Stimulated activated CD4-positive, alpha-beta T cell treated with anti-CD3 and anti-CD28 coated beads, Interleukin-1b, Interleukin-23, amount 100 ng/mL, for 1 hour (primary cell): Measurements from ENCODE around the gene MYCL.

Experiments
- DNase-seq, 2 donors: peaks; one replicate each; pipeline ENCODE4 v3.0.0-alpha.2; 2020; ENCODE audit warnings: low read depth in 2 of 2

The MYCL gene

DNA sequence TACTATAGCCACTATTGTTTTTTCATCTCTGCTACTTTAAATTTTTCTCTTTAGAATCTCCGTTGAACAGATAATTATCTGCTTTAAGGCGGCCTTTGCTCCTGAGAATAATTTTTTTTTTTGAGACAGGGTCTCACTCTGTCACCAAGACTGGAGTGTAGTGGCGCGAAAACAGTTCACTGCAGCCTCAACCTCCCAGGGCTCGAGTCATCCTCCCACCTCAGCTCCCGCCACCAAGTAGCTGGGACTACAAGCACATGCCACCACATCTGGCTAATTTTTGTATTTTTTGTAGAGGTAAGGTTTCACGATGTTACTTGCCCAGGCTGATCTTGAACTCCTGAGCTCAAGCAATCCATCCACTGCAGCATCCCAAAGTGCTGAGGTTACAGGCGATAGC is 47.0 kb downstream of the MYCL start:
- no peak for DNase-seq

GRCh38 chr1:39854314-39854713 is 47.4 kb downstream of the MYCL start:
- DNase-seq, result no peak

DNA sequence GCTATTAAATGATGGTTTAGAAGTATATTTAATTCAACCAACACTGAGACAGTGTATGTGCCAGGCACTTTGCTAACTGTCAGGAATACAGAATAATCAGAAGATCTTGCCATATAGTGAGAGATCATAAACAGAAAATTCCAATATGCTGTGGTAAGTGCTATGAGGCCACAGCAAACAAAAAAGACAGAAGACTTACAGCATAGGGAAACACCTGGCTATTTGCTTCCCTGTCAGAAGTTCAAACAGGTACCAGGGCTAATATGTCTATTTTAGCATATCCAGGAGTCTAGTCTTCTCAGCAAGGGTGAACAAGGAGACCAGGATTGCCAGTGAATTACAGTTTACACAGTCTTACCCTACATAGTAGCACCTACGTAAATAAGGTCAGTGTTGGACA is 48.8 kb downstream of the MYCL start:
- no peak for DNase-seq

GRCh38 chr1:39852214-39852791 is 49.4 kb downstream of the MYCL start:
- no peak for DNase-seq

DNA sequence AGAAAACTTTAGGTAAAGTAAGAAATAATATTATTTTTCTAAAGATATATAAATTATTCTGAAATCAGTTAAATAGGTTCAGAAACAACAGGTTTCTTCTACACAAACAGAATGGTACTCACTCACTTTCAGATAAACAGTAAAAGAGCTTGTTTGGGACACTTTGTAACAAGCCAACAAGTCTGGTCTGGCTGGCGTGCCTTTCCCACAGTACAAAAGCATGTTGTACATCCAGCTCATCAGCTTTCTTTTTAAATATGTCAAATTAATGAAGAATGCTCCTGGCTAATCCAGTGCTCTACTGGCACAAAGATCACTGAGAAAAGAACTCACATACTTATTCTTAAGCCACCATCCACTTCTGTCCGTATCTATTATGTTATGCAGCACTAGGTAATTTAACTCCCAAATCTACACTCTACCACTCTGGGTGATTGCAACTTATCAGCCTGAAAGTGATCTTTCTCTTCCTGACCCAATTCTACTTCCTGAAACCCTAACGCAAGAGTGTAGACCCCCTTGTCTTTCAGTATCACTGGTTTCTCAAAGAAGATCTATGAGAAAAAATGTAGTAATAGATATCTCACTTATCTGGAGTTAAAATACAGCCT is 51.0 kb downstream of the MYCL start:
- DNase-seq, result no peak

DNA sequence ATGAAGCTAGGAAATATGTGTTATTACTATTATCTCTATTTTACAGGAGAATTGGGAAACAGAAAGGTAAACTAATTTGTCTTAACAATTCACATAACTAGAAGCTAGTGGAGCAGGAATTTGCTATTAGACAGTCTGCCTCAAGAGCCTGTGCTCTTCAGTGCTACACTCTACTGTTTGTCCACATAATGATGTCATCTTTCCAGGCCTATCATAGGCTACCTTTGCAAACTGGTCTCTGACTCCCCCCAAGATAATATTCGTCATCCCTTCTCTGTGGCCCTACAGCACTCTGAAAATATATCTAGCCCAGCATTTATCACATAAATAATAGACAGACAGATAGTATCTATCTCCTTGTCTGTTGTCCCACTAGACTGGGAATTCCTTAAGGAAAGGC is 52.5 kb downstream of the MYCL start:
- DNase-seq, result no peak

DNA sequence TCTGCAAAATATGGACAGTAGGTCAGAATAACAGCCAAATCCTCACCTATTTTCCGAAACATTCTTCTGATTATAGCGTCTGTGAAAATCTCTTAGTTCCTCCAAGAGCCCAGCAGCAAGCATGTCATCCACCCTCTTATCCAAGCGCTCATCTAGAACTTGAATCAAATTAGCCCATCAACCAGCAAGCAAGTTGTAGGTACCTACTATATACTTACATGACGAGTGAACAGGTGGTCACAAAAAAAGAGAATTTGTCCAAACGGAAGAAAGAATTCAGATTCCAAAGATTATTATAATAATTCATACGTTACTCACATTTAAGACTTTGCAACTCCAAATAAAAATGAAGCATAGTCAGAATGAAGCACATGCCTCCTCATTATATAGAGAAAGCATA is 53.8 kb downstream of the MYCL start:
- DNase-seq, result no peak

- DNase-seq, result no peak
Measured at GRCh38 chr1:39846796-39847195, 54.9 kb downstream of the MYCL start.

DNA sequence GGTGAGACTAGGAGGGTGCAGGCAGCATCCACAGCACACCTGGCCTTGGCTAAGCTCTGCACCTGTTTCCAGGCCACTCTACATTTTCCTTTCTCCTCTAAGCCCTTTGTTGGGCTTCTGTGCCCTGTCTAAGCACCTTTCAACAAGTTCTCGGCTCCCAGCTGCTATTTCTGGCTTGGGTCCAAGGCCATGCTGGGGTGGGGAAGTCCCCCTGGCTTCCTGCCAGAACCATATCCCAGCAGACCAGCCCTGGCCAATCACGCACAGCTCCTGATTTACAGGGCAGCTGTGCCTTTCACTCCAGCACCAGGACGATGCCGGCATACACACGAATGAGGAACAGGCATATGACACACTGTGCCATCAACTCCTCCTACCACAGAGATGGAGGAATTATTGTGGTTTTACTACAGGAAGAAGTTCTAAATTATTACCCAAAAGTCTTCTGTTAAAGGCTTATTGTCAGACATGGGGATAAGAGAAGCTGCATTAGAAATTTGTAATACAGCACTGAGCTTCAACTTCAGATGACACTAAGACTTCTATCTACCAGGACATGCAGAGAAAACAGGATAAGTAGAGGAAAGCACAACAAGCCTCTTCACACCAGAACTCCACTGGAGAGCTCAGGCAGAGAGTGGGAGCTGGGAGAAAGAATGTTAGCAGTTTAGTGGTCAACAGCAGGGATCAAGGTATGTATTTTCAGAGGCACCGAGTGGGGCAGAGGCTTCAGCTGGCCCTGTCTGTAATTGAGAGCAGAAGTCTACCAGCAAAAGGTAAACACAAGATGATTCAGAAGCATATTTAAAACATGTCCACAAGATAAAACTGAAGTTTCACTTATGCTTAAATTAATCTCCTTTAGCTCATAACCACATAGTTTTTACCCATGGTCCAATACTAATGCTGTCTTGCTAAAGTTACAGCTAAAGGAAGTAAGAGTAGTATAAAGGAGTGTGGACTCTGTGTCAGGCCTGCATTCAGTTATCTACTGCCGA is 55.8 kb downstream of the MYCL start:
- peak; percentile 46 to 54 for DNase-seq
